Activated naive CD4-positive, alpha-beta T cell treated with anti-CD3 and anti-CD28 coated beads, Interleukin-2, amount 50 U/mL, for 16 hours (primary cell): ENCODE data around the gene AIP.
"Not testable (repeated sequence)": the region's sequence is repeated elsewhere in the genome, so short reads cannot be mapped to it uniquely, and the experiment has no call there.

Experiments used
- DNase-seq: peaks from one replicate; pipeline ENCODE4 v3.0.0-alpha.2; 2020

Gene AIP

DNA sequence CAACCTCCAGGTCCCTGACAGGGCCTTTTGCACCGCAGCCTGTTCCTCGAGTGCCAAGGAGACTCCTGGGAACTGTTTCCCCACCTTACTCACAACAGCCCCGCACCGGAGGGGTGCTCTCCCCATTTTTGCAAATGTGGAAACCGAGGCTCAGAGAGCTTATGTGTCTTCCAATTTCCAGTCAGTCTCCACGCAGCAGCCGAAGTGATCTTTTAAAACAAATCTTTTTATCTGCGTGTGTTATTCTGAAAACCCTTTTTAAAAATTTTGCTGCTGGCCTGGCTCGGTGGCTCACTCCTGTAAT, 13.4 kb upstream of the AIP start:
- DNase-seq: no peak

DNA sequence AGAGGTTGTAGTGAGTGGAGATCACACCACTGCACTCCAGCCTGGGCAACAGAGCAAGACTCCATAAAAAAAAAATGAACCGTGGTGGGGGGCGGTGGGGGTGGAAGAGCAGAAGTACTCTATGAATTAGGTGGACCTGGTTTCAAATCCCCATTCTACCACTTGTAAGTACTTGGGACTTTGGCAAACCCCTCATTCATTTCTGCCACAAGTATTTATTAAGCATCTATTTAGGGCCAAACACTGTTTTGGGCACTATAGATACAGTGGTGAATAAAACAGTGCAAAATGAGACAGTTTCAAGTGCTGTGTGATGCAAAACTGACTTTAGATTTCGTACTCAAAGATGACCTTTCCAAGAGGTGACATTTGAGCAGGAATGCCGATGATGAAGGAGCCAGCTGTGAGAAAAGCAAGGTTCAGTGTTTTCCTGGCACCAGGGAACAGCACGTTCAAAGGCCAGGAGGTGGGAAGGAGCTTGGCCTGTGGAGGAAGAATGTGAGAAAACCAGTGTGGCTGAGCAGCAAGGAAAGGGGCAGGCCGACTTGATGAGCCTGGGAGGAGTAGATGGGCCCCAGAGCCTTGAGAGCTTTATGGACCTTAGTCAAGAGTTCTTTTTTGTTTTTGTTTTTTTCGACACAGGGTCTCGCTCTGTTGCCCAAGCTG, 12.4 kb upstream of the AIP start:
- no peak for DNase-seq

DNA sequence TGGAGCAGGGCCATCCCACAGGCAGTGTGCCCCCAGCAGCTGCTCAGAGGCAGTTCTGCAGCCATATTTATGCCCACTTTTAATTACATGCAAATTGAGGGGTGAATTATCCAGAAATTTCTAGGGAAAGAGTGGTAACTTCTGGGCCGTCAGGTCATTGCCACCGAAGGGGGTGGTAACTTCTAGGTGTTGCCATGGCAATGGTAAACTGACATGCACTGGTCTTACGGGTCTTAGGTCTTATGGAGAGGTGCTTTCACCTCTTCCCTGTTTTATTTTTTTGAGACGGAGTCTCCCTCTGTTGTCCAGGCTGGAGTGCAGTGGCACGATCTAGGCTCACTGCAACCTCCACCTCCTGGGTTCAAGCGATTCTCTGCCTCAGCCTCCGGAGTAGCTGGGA, 9.9 kb upstream of the AIP start:
- no peak for DNase-seq

DNA sequence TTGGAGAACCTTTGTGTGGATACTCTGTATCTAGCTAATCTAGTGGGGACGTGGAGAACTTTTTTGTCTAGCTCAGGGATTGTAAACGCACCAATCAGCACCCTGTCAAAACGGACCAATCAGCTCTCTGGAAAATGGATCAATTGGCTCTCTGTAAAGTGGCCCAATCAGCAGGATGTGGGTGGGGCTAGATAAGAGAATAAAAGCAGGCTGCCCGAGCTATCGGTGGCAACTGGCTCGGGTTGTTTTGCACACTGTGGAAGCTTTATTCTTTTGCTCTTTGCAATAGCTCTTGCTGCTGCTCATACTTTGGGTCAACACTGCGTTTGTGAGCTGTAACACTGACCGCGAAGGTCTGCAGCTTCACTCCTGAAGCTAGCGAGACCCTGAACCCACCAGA, 6.1 kb upstream of the AIP start:
- DNase-seq: not testable (repeated sequence)

DNA sequence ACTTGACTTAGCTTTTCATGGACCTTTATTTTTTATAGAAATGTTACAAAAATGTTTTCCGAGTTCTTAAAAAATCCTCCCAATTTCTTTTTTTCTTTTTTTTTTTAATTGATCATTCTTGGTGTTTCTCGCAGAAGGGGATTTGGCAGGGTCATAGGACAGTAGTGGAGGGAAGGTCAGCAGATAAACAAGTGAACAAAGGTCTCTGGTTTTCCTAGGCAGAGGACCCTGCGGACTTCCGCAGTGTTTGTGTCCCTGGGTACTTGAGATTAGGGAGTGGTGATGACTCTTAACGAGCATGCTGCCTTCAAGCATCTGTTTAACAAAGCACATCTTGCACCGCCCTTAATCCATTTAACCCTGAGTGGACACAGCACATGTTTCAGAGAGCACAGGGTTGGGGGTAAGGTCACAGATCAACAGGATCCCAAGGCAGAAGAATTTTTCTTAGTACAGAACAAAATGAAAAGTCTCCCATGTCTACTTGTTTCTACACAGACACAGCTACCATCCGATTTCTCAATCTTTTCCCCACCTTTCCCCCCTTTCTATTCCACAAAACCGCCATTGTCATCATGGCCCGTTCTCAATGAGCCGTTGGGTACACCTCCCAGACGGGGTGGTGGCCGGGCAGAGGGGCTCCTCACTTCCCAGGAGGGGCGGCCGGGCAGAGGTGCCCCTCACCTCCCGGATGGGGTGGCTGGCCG, 5.3 kb upstream of the AIP start:
- not testable (repeated sequence) for DNase-seq

DNA sequence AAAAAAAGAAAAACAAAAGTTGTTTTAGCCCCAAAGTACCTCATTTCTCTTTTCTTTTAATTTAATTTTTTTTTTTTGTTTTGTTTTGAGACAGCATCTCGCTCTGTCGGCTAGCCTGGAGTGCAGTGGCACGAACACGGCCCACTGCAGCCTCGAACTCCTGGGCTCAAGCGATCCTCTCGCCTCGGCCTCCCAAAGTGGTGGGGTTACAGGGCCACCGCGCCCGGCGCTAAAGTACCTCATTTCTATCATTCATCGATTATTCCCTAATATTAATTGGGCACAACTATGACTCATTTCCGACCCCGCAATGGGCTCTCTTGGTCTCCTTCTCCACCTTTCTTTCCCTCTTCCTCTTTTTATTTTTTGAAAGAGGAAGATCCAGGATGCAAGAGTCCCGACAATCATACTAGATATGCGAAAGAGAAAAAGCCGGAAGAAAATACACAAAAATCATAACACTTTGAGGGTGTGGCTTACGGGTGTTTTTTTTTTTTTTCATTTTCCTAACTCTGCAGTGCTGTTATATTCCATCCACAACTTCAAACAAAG, 475 bp upstream of the AIP start:
- DNase-seq: no peak

DNA sequence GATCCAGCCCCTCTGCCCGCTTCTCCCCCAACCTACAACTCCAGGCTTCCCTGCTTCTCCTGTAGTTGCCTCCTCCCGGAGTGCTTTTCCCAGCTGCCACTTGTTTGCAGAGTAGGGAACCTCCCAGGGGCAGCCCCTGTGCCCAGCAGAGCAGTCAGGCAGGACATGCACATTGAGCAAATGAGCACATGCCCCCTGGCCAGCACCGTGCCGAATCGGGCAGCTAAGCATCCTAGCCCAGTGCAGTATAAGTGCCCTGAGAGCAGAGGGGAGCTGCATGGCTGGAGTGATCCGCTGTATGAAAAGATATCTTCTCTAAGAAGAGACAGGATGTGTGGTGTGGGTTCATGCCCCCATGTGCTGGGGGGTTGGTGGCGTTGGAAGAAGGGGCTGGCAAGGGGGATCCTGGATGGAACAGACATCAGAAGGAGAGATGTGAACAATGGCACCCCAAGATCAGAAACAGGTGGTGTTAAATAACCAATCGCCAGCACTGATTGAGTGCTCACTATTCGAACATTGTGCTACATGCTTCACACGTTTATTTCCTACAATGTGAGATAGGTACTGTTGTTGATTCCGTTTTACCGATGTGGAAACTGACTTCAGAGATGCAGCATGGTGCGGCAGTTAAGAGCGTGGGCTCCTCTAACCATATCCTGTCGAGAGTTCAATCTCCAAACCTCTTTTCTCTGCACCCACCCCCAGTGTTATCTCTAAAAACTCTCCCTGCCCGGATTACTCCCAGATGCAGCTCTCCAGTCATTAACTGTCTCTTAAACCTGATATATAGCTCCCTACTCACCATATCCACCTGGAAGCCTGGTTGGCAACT, 1.2 kb downstream of the AIP start:
- DNase-seq: peak; percentile 45

DNA sequence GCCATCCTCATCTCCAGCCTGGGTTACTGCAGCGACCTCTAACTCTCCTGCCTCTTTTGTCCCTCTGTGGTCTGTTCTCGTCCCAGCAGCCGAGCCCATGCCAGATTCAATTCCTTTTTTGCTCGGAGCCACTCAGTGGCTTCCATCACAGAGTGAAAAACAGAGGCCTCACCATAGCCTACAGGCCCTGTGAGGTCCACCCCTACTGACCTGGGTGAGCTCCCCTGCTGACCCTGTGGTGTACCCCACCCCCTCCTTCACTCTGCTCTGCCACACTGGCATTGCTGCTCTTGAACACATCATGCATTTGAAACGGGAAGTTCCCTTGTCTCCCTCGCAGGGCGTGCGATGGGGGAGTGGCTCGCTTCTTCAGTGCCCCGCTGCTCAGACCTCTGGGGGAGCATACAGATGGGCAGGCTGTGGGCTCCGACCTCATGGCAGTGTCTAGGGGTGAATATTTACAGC, 2.1 kb downstream of the AIP start:
- peak; percentile 65 for DNase-seq

DNA sequence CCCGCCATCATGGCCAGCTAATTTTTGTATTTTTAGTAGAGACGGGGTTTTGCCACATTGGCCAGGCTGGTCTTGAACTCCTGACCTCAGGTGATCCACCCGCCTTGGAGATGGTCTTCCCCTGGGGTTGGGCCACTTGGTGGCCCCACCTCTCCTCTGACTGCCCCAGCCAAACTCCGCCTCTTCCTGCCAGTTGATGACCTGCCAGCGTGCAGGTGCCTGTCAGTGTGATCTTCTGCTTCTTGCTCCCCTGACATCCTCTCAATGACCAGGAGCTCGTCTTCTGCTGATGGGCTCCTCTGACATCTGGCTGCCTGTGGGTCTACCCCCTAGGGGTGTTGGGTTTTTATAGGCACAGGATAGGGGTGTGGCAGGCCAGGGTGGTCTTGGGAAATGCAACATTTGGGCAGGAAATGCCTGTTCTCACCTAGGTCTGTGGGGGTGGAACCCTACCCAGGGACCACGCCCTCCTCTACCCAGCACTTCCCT, 3.1 kb downstream of the AIP start:
- not testable (repeated sequence) for DNase-seq

DNA sequence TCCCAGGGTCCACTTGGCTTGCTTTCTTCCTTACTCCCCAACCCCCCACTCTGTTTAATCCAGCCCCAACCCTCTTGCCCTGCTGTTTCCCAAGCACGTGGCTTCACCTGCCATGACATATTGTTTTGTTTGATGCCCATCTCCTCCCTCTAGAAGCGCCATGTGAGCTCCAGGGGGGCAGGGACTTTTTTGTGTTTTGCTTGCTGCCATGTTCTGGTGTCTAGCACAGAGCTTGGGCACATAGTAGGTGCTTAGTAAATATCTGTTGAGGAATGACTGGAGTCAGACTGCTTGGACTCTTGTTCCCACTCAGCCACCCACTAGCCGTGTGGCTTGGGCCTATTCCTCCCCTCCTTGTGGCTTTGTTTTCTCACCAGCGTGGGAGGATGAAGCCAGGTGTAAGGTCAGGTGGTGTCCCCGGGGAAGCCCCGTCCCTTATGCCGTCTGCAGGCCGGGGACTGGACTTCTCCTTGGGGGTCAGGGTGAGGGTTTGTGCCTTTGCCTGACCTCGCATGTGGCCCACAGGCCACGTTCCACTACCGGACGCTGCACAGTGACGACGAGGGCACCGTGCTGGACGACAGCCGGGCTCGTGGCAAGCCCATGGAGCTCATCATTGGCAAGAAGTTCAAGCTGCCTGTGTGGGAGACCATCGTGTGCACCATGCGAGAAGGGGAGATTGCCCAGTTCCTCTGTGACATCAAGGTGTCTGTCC, 3.8 kb downstream of the AIP start:
- DNase-seq: no peak

DNA sequence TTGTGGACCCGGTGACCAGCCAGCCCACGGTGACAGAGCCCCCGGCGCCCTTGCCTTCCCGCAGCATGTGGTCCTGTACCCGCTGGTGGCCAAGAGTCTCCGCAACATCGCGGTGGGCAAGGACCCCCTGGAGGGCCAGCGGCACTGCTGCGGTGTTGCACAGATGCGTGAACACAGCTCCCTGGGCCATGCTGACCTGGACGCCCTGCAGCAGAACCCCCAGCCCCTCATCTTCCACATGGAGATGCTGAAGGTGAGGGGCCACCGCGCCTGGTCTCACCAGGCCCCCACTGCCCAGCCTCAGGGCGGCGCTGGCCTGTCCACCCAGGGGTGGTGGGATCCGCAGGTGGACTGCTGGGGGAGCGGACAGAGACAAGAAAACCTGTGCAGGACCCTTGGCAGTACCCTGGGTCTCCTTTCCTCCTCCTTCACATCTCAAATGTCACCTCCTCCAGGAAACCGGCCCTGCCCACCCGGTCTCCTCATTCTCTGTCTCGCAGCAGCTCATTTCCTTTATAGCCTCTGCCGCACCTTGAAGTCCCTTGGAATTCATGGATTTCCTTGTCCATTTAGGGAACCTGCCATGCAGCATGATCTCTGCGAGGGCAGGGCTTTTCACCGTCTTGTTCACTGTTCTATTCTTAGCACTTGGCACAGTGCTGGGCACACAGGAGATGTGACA, 6.5 kb downstream of the AIP start:
- no peak for DNase-seq

DNA sequence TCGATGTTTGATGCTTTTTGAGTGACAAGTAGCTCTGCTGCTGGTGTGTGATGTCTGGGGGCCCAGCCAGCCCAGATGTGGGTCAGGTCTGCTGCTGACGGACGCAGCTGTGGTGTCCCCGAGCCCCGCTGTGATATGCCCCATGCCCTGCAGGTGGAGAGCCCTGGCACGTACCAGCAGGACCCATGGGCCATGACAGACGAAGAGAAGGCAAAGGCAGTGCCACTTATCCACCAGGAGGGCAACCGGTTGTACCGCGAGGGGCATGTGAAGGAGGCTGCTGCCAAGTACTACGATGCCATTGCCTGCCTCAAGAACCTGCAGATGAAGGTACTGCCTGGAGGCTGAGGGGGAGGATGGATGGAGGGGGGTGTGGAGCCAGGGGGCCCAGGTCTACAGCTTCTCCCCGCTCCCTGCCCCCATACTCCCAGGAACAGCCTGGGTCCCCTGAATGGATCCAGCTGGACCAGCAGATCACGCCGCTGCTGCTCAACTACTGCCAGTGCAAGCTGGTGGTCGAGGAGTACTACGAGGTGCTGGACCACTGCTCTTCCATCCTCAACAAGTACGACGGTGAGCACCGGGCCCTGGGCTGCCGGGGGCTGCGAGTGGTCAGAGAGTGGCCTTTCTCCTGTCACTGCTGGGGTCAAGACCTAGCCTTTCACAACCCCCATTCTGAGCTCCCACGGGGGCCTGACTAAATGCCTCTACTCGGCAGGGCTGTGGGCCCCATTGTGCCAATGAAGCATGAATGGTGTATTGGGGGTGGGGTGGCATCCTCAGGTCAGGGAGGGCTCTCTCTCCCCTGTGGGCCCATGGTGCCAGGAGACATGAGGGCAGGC, 7.3 kb downstream of the AIP start:
- no peak for DNase-seq

DNA sequence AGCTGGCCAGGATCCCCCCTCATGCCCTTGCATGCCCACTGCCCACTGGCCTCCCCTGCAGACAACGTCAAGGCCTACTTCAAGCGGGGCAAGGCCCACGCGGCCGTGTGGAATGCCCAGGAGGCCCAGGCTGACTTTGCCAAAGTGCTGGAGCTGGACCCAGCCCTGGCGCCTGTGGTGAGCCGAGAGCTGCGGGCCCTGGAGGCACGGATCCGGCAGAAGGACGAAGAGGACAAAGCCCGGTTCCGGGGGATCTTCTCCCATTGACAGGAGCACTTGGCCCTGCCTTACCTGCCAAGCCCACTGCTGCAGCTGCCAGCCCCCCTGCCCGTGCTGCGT, 7.9 kb downstream of the AIP start:
- no peak for DNase-seq

DNA sequence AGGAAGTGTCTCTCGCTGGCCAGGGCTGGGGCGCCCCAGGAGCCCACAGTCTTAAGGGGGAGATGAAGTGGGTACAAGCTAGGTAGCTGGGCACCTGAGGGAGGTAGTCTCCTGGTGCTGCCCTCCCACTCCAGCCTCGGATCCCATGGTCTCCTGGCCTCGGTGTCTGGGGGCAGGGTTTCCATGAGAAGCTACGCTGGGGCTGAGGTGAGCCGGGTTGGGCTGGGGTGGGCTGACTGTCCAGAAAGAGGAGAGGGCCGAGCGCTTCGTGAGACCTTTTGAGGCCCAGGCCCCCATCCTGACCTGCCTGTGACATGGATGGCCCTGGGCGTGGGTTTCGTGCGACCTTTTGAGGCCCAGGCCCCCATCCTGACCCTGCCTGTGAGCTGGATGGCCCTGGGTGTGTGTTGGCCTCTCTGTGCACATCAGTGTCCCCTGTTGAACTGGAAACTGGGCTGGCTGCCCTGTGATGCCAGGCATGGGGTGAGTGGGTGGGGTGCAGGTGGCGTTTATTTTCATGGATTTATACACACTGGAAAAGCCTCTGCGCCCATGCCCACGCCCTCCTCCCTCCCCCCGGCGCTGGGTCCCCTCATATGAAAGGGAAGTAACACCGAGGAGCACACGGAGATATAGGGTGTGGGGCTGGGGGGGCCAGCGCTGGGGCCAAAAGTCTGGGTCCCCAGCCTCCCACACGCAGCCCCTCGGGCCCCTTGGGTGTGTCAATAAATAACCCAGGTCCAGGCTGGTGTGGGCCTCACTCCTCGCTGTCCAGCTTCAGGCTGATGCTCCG, 8.6 kb downstream of the AIP start:
- DNase-seq: no peak

DNA sequence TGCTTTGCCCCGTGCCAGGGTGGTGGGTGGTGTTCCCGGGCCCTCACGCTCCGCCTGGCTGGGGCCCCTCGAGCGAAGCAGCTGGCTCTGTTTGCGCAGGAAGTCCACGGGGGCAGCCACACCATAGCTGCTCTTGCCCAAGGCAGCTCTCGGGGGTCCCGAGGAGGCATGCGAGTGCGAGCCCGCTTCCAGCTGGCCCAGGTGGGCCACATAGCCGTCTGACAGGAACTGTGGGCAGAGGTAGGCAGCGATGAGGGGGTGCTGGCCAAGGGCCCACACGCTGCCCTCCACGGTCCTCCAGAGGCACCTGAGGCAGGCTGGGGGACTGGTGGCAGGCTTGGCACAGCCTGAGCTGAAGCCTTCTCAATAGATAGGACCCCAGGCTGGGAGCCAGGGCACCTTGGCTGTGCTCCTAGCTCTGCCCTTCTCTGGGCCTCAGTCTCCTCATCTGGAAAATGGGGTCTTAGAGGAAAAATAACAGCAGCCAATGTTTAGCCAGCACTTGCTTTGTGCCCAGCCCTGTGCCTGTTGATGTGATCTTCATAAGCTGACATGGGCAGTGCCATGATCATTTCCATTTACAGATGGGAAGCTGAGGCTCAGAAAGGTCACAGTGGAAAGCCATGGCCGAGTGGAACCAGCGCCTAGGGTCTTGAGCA, 9.4 kb downstream of the AIP start:
- DNase-seq: no peak

DNA sequence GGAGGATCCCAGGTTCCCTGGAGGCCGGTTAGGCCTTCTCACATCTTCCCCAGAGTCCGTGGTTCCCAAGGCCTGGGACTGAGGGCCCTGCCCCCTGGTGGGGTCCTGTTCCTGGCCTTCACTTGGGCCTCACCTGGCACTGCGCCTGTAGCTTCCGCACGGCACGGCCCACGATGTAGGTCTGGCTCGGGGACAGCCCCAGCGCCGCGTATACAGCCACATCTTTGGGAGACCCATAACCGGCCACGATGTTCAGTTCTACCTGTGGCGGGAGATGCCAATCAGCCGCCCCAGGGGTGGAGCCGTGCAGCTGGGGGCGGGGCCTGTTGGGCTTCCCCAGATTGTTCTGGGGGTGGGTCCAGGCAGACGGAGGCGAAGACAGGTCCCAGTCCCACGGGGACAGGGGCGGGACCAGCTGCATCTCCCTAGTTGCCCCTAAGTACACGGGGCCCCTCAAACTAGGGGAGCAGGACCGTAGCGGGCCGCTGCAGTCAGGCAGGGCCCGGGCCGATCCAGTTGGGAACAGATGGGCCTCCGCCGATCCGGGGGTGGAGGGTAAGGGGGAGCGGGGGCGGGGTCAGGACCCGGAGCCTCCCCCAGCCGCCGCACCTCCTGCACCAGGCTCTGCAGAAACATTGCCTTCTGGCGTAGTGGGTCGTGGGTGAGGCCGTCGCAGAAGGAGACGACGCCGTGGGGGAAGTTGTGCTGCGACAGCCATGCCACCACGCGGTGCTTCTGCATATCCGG, 10.1 kb downstream of the AIP start:
- no peak for DNase-seq

DNA sequence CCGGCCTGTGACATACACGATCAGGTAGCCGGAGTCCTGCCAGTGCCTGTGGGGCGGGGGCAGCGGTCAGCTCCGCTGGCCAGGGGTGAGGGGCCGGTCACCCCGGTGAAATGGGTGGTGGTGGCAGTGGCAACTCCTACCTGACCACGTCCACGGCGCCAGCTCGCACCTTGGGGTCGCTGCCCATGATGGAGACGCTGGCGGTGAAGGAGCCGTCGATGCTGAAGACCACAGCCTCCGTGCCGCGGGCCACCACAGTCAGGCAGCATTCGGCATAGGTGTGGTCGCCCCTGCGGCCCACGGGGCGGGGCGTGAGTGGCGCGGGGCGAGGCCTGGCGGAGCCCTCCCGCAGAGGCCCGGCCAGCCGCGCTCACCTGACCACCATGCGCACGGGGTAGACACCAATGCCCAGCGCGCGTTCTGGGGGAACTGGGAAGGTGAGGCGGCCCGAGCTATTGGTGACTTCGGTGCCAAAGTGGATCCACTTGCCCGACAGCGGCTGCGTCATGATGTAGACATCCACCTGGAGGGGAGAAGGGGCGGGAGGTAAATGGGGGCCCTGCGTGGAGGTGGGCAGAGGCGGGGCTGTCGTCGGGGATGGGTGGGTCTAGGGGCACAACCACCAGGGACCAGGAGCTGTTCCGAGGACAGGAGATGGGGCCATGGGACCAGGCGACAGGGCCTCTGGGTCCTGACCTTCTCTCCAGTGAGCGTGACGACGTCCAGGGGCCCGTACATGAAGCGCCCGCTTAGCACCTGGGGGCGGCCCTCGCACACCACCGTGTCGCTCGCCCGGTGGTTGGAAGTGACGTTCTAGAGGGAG, 10.9 kb downstream of the AIP start:
- no peak for DNase-seq
